ENCODE data around the gene KCNJ1.

The KCNJ1 gene

GRCh38 chr11:128846985-128847384 is 20.1 kb downstream of the KCNJ1 start:
- no peak for DNase-seq

- DNase-seq: no peak
These were observed 21.7 kb downstream of the KCNJ1 start for GRCh38 chr11:128845334-128845780.

- no peak for DNase-seq
These were observed 23.8 kb downstream of the KCNJ1 start for GRCh38 chr11:128843198-128843785.

- no peak for DNase-seq
These were observed 25.5 kb downstream of the KCNJ1 start for GRCh38 chr11:128841461-128842072.

GRCh38 chr11:128840783-128841182 is 26.3 kb downstream of the KCNJ1 start:
- no peak for DNase-seq

DNA sequence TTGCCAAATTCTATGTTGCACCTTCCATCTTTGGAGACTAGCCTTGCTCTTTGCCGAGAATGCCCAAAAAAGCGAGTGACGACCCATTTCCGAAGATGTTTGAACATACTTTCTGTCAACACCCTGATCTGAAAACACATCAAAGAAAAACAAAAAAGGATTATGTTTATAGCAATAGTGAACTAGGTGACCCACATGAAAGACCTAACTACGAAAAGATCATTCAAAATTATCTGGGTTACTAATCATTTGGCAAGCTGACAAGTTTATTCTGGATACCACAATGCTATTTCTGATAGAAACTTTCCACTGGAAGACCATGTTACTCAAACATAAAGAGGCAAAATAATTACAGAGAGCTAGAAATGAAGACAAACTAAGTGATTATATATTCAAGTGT is 27.0 kb downstream of the KCNJ1 start:
- DNase-seq: no peak

GRCh38 chr11:128839081-128839480 is 28.0 kb downstream of the KCNJ1 start:
- DNase-seq: no peak

DNA sequence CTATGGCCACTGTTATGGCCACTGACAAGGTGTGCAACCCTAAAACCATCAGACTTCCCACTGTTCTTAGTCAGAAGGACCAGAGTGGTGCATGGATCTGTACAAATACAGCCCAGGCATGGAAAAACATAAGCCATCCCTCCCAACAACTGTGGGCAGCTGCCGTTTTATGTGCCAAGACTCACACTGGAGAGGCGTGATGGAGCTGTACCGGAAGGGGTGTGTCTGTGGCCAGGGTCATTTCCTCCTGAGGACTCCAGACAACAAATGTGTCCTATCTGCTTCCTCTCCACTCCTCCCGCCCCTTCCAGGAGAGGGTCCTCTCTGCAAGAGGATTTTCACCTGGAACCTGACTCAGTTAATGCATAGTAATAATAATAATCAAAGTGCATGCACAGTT is 29.5 kb downstream of the KCNJ1 start:
- no peak for DNase-seq

GRCh38 chr11:128835741-128836430 is 31.2 kb downstream of the KCNJ1 start:
- no peak for DNase-seq

DNA sequence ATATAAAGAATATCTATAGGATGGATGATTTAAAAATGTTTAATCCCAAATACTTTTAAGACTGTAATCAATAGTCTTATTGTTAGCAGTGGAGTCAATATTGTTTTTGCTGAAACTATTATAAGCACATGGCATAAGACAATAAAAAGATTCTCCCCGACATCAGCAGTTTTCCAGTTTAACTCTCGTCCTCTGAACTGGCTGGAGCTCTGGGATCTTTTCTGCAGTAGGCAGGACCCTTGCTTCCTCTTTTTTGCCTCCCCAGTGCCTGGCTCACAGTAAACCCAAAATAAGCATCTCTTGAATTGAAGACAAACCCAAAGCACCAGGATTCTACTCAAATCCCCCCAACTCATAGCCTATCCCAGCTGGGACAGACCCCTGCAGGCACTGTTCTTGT is 32.9 kb downstream of the KCNJ1 start:
- no peak for DNase-seq

DNA sequence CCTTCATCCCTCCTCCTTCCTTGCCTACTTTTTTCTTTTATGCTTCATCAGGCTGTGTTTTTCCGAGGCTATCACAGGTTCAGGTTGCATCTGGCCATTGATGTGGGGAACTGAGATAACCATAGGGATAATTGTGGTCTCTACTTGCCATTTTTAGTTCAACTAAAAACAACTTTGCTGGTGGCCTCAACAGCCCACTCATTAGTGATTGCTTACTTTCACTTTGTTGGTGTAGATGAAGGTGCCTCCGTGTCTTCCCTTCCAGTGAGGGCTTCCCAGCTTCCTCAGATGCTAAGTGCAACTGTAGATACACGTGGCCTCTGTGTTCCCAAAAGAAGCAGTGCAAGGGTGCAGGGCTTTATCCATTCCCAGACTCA is 35.0 kb downstream of the KCNJ1 start:
- no peak for DNase-seq

DNA sequence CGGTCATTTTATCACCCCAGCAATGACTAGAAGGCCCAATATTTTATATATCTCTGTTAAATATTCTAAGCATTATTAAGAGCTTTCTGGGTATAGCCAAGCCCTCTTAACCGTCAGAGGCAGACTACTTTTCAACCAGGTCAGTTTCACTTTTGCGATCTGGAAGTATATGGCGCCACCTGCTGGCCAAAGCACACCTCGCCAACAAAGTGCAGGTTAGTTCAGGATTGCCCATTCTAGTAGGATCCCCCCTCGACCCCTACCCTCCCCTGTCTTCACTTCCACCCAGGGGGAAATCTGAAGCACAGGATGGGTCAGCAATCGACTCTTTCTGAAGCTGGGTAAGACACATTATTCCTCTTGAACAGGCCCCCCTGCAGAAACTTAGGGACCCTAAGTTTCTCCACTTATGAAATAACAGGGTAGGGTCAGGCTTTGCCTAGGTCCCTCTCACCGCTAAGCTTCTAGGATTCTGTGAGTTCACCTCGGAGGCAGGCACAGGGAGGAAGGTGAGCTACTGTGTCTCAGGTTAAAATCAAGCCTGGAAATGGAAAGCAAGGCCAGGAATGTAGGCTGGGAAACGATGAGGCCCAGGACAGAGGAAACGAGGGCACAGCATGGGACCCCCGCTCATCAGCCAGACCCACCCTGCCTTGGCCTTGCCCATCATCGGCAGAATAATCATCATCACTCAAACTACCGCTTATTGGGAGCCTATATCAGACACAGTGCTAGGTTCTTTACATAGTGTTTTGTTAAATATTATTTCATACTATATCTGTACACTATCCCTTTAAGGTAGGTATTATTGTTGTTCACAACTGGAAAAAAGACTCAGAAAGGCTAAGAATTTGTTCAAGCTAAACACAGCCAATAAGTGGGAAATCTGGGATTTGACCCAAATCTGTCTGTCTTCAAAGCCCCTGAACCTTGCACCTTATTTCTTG is 35.6 kb downstream of the KCNJ1 start:
- peak; percentile 24 for DNase-seq

DNA sequence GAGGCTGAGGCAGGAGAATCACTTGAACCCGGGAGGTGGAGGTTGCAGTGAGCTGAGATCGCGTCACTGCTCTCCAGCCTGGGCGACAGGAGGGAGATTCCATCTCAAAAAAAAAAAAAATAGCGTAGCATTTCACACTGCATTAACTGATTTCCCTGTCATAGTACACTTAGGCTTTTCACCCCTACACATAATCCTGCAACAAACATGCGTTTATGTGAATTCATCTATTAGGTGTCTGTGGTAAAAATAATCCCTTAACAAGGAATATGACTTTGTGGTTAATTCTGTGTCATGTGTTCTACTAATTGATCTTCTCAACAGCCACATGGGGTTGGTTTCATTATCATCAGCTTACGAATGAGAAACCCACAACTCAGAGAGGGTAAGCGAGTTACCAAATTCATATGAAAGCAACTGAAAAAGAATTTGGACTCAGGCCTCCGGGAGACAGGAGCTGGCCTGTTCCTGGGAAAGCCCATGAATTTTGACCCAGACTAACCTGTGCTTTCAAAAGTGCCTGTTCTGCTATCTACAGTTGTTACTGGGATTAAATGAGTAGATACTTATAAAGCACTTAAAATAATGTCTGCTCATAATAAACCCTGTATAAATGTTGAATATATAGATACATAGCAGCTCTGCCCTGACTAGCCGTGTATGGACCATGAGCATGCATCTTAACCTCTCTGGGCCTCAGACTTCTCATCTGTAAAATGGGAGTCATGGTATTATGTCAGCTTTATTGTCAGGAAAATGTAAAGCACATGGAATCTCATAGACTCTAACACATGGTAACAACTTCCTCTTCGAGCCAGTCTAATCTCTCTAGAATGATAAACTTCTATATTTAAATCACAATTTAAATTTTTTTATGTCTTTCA is 36.6 kb downstream of the KCNJ1 start:
- no peak for DNase-seq

DNA sequence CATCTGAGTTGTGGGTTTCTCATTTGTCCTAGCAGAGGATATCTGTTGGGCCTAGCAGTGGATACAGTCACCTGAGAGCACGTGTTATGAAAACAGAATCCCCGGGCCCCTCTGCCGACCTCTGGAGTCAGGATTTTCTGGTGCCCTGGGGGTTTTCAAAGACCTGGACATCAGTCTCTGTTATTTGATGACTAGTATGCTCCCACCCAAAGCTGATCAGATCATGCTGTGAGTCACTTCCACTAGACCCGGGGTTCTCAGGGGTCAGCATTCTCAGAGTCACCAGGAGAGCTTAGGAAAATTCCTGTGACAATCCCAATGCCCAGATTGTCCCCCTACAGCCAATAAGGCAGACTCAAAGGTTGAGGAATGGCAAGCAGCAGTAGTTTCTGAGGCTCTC is 38.7 kb downstream of the KCNJ1 start:
- DNase-seq: no peak

- DNase-seq: no peak
These were observed 39.8 kb downstream of the KCNJ1 start for GRCh38 chr11:128827191-128827893.

DNA sequence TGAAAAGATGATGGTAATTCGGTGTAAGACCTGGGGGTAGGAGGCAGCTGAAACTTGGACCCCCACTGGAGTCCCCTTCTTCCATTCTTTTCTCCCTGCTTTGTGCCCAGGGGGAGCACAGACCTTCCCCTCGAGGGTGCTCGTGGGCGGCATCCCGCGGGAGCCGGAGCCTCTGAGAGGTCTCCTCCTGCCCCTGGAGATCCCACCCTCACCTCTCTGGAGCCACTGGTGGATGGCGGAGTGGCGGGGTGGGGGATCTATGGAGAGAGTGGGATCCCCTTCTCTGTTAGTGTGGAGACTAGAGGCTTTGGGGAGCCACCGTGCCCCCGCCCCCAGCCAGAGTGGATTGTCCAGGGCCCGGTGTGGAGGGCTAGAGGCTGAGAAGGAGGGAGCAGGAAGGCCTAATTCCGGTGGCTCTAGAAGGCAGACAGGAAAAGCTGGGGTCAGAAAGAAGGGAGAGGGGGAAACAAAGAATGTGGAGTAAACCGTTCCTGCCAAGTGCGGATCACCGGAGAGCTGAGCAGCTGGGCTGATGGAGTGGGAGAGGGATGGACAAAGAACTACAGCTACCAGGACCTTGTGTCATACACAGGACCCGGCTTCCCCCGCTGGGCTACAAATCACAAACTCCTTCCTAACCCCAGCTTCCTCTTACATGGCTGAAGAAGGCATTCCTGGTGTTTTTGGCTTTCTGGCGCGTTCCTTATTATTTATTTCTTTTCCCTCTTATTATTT is 41.9 kb downstream of the KCNJ1 start:
- DNase-seq: no peak

DNA sequence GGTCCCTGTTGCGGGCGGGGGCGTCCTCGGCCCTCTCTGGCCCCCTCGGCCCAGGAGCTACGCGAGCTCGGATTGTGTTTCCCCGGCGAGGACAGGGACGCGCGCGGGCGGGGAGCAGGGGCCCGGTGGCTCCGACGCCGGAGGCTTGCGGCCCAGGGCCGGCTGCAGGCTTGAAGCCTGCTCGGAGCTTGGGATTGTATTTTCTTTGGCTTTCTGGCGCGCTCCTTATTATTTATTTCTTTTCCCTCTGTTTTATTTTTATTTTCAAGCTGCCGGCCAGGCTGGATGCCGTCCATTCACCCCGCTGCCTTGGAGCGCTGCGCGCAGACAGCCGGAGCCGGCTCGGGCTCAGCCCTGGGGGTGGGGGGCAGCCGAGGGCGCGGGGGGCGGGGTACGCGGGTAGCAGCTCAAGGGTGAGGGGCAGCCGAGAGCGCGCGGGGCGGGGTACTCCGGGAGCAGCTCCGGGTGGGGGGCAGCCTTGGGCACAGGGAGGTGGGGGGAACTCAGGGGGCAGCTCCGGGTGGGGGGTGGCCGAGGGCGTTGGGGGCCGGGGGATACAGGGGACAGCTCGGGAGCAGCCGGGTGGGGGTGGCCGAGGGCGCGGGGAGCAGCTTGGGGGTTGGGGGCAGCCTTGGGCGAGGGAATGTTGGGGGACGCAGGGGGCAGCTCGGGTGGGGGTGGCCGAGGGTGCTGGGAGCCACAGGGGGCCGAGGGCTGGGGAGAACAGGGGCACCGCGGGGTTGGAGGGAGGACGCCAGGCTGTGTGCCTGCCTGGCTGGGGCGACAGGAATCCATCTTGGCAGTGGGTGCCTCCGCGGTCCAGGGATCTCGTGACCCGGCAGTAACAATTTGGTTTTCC is 42.7 kb downstream of the KCNJ1 start:
- DNase-seq: no peak

- no peak for DNase-seq
These were observed 43.3 kb downstream of the KCNJ1 start for GRCh38 chr11:128823753-128824152.

- DNase-seq: no peak
These were observed 45.0 kb downstream of the KCNJ1 start for GRCh38 chr11:128822130-128822529.

DNA sequence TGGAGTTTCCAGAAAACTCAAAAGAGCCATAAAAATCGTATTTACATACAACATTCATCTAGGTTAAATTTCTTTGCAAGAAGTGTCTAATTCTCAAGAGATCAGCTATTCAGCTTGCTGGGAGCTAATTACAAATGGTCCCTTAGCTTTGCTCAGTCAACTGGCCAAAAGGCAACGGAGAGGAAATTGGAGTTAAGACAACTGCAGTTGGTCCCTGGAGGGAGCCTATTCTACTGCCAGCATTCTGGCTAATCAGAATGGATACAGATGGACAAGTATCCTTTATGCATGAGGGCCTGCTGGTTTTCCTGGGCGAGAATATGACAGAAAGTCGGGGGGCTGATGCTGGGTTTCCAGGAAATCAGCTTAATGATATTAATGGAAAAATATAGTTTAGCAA is 45.5 kb downstream of the KCNJ1 start:
- DNase-seq: no peak

All from DMS 273 treated with DMSO at 0.1 percent for 48 hours (cell line).